ENCODE results near the gene FLOT1. TPM values are rescaled to one million over a fixed set of nuclear protein-coding genes. Genes with fewer than 3 reads are reported as not detected.

Gene FLOT1
- total and polyA plus RNA-seq, 2 of the 13 experiments (the other 11 are each of a cell fraction or from before 2014, with no cell fraction given), result 82.3 to 130 TPM

DNA sequence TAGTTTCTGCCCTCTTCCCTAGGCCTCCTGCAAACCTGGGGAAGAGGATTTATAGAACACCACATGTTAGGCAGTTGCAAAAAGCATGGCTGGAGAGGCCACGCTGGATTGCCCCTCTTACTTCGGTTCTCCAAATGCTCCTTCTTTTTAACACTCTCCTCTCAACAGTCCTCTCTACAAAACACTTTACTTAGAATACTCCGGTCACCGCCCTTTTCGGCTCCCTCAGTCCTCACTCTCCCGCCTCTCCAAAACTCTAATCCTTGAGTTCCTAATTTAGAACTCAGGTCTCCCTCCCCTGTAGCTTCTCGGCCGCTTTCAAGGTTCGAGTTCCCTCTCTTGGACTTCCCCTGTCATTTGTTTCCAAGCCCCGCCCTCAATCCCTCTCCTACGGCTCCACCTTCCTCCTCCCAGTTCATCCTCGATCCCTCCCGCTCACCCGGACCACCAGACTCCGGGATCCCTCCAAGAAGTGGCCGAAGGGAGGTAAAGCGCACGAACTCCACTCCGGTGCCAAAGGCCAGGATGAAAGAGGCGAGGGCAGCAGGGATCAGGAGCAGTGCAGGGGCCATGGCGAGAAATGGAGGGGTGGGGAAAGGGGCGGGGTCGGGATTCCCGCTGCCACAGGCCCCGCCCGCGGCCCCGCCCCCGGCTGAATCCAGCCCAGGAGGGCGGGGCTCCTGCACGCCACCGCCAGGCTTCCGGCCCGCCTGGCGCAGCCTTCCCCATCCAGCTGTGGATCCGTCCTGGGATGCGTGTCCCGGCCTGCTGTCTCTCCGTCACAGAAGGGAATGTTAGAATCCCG is 51.9 kb downstream of the FLOT1 start, which contains the start of gene NRM (continued):
- TF ChIP-seq, protein P1, sequence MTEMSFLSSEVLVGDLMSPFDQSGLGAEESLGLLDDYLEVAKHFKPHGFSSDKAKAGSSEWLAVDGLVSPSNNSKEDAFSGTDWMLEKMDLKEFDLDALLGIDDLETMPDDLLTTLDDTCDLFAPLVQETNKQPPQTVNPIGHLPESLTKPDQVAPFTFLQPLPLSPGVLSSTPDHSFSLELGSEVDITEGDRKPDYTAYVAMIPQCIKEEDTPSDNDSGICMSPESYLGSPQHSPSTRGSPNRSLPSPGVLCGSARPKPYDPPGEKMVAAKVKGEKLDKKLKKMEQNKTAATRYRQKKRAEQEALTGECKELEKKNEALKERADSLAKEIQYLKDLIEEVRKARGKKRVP (CRISPR knock-in tag; IDR thresholded peaks at IDR 0.05), result 0 out of 4 replicates have a peak, but pooled peaks of 1 of the 2 experiments have one; percentile 22
- TF ChIP-seq ZNF790 (CRISPR knock-in tag; IDR thresholded peaks at IDR 0.05; ENCODE audit: borderline replicate concordance) (0 out of 2 replicates have a peak, but pooled peaks have one; percentile 42), BCL6 (CRISPR knock-in tag; IDR thresholded peaks at IDR 0.05) (0 out of 2 replicates have a peak, but pooled peaks have one; percentile 37), ZBTB20 (CRISPR knock-in tag; IDR thresholded peaks at IDR 0.05; ENCODE audit: borderline replicate concordance, low read depth) (peak; percentile 61; the same call in 1 of the 2 replicates), ZNF687 (CRISPR knock-in tag; IDR thresholded peaks at IDR 0.05) (peak; percentile 78), POLR2AphosphoS5 (IDR thresholded peaks at IDR 0.05; ENCODE audit: low read depth, low read length) (peak; percentile 91), KDM5A (IDR thresholded peaks at IDR 0.05; ENCODE audit: borderline replicate concordance, low read length) (peak; percentile 83; the same call in 1 of the 2 replicates), ZSCAN5A (CRISPR knock-in tag; IDR thresholded peaks at IDR 0.05; ENCODE audit: borderline replicate concordance) (no peak), PHF8 (CRISPR knock-in tag; IDR thresholded peaks at IDR 0.05) (peak; percentile 70), ASH2L (IDR thresholded peaks at IDR 0.05; ENCODE audit: insufficient read length, low read depth, low read length) (peak; percentile 58), ZNF563 (CRISPR knock-in tag; IDR thresholded peaks at IDR 0.05) (peak; percentile 88; the same call in 1 of the 2 replicates), RXRB (CRISPR knock-in tag; IDR thresholded peaks at IDR 0.05; ENCODE audit: borderline replicate concordance) (peak; percentile 11; the same call in 1 of the 2 replicates), ZNF766 (CRISPR knock-in tag; IDR thresholded peaks at IDR 0.05; ENCODE audit: borderline replicate concordance) (peak; percentile 55; the same call in 1 of the 2 replicates), ZNF121 (CRISPR knock-in tag; IDR thresholded peaks at IDR 0.05) (no peak)
- TF ChIP-seq, protein P2, sequence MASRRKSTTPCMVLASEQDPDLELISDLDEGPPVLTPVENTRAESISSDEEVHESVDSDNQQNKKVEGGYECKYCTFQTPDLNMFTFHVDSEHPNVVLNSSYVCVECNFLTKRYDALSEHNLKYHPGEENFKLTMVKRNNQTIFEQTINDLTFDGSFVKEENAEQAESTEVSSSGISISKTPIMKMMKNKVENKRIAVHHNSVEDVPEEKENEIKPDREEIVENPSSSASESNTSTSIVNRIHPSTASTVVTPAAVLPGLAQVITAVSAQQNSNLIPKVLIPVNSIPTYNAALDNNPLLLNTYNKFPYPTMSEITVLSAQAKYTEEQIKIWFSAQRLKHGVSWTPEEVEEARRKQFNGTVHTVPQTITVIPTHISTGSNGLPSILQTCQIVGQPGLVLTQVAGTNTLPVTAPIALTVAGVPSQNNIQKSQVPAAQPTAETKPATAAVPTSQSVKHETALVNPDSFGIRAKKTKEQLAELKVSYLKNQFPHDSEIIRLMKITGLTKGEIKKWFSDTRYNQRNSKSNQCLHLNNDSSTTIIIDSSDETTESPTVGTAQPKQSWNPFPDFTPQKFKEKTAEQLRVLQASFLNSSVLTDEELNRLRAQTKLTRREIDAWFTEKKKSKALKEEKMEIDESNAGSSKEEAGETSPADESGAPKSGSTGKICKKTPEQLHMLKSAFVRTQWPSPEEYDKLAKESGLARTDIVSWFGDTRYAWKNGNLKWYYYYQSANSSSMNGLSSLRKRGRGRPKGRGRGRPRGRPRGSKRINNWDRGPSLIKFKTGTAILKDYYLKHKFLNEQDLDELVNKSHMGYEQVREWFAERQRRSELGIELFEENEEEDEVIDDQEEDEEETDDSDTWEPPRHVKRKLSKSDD (CRISPR knock-in tag; IDR thresholded peaks at IDR 0.05; ENCODE audit: low read depth), result no peak
